GM23338 (cell line): ENCODE results near the gene GREB1L.

Source experiments
- CREB1 ChIP-seq: fragments of 250-450 bp; sonication (Bioruptor Pico); IDR thresholded peaks from 2 replicates; pipeline ENCODE4 v1.5.0; 2020; ENCODE audit warnings: low read depth, mild to moderate bottlenecking, moderate library complexity
- EZH2 ChIP-seq: fragments of 200-600 bp; sonication (generic); IDR thresholded peaks from one replicate; pipeline ENCODE4 v1.8.0; 2017; ENCODE audit warnings: antibody characterized with exemption, mild to moderate bottlenecking, low read depth; ENCODE audit not compliant: unreplicated experiment
- EZH2phosphoT487 ChIP-seq: fragments of 200-600 bp; sonication (generic); IDR thresholded peaks from one replicate; pipeline ENCODE4 v1.8.1; 2018; ENCODE audit warnings: antibody characterized with exemption; ENCODE audit not compliant: unreplicated experiment
- JUNB ChIP-seq: IDR thresholded peaks from one replicate; pipeline ENCODE4 v1.6.1; 2016; ENCODE audit warnings: antibody characterized with exemption; ENCODE audit not compliant: unreplicated experiment
- NANOG ChIP-seq: IDR thresholded peaks from 2 replicates; pipeline ENCODE4 v1.6.1; 2016; ENCODE audit warnings: antibody characterized with exemption, borderline replicate concordance
- POLR2AphosphoS5 ChIP-seq: IDR thresholded peaks from 2 replicates; pipeline ENCODE4 v1.6.1; 2016; ENCODE audit warnings: antibody characterized with exemption, low read depth
- REST ChIP-seq: IDR thresholded peaks from one replicate; pipeline ENCODE4 v1.6.1; 2018; ENCODE audit warnings: antibody characterized with exemption; ENCODE audit not compliant: unreplicated experiment
- ZNF114 ChIP-seq: fragments of 250-450 bp; sonication (Bioruptor Pico); IDR thresholded peaks from 2 replicates; pipeline ENCODE4 v1.5.0; 2020; ENCODE audit warnings: mild to moderate bottlenecking, moderate library complexity
- TF ChIP-seq, protein P1 (sequence below), 2 experiments: fragments of 200-600 bp in 1 of 2; sonication (generic) in 1 of 2; conservative IDR thresholded peaks; 2 replicates each; pipeline versions ENCODE4 v1.5.1 to v1.6.1; 2016 to 2017; ENCODE audit warnings: antibody characterized with exemption in 2 of 2, low read depth in 2 of 2, mild to moderate bottlenecking in 2 of 2, moderate library complexity in 1 of 2

DNA sequence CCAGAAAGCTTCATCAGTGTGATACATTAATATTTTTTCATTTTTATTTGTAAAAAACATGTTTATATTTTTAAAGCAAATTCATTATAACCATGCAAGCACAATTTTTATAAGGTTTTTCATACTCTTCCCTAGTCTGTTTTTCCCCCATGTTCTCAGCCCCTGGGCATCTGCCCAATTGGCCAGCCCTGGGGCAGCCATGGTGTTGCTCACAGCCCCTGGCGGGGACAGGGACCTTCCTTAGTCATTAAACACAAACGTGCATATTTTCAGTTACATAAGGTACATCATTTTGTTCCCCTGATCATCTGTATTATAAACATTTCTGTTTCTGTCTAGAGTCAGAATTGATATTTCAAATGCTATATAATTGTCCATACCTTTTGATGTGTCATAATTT, 208.5 kb downstream of the GREB1L start:
- TF ChIP-seq, protein P1, sequence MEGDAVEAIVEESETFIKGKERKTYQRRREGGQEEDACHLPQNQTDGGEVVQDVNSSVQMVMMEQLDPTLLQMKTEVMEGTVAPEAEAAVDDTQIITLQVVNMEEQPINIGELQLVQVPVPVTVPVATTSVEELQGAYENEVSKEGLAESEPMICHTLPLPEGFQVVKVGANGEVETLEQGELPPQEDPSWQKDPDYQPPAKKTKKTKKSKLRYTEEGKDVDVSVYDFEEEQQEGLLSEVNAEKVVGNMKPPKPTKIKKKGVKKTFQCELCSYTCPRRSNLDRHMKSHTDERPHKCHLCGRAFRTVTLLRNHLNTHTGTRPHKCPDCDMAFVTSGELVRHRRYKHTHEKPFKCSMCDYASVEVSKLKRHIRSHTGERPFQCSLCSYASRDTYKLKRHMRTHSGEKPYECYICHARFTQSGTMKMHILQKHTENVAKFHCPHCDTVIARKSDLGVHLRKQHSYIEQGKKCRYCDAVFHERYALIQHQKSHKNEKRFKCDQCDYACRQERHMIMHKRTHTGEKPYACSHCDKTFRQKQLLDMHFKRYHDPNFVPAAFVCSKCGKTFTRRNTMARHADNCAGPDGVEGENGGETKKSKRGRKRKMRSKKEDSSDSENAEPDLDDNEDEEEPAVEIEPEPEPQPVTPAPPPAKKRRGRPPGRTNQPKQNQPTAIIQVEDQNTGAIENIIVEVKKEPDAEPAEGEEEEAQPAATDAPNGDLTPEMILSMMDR (conservative IDR thresholded peaks at IDR 0.05; ENCODE audit: low read depth in 2 of 2): no peak
- TF ChIP-seq POLR2AphosphoS5 (no peak), REST (no peak), CREB1 (CRISPR knock-in tag) (no peak), EZH2 (no peak), JUNB (no peak), EZH2phosphoT487 (no peak), ZNF114 (no peak), NANOG (no peak)
